Measurements from ENCODE around the gene PCDHGB2. TPM values are rescaled to one million over a fixed set of nuclear protein-coding genes. Genes with fewer than 3 reads are reported as not detected.
A peak's percentile ranks its signal among the peaks of the same experiment; 100 is the strongest.

PCDHGB2 gene
- total RNA-seq, 4 donors from 2014 or later: 9.2 to 14.0 (median 10.4) TPM

- H3K4me1 ChIP-seq: no peaks in the 10 kb centered on the region
- H3K27ac ChIP-seq: no peak overlapping the region
- 37 to 42% methylated on average over 15 of the region's 15 CpGs for WGBS, 2 donors
- H3K4me3 ChIP-seq: no peak overlapping the region
- DNase-seq (ENCODE audit: low spot score in 2 of 2): no peak
- no peaks in the 10 kb centered on the region for H3K27me3 ChIP-seq
- H3K36me3 ChIP-seq: peaks cover 0 to 45% (median 0%) of the 10 kb centered on the region in 3 donors
- H3K9me3 ChIP-seq: peaks cover 0 to 99% (median 52%) of the 10 kb centered on the region in 4 donors
- TF ChIP-seq EP300 (IDR thresholded peaks at IDR 0.05): no peak
- no peak for TF ChIP-seq CTCF (IDR thresholded peaks at IDR 0.05)
- no peak for TF ChIP-seq POLR2A (IDR thresholded peaks at IDR 0.05)
These were observed 891 bp downstream of the PCDHGB2 start for GRCh38 chr5:141360685-141361084.

- Histone ChIP-seq H3K9me3 (peaks cover 0 to 99% (median 54%) of the 10 kb centered on the region in 4 donors), H3K27ac (no peak overlapping the region), H3K27me3 (no peaks in the 10 kb centered on the region), H3K4me3 (no peak overlapping the region), H3K36me3 (peaks cover 0 to 33% (median 0%) of the 10 kb centered on the region in 3 donors), H3K4me1 (no peaks in the 10 kb centered on the region)
- no peak for DNase-seq (ENCODE audit: low spot score in 2 of 2)
- TF ChIP-seq POLR2A (IDR thresholded peaks at IDR 0.05) (no peak), EP300 (IDR thresholded peaks at IDR 0.05) (no peak), CTCF (IDR thresholded peaks at IDR 0.05) (no peak)
These were observed 2.9 kb downstream of the PCDHGB2 start for GRCh38 chr5:141362719-141363118.

GRCh38 chr5:141363952-141364660, 4.3 kb downstream of the PCDHGB2 start, which contains the start of gene PCDHGA5:
TSS of gene PCDHGA5 (plus strand) at chr5:141364162. CDS start at chr5:141364331, 169 bp downstream.
- H3K27me3 ChIP-seq: no peaks in the 10 kb centered on the region
- H3K9me3 ChIP-seq: peaks cover 0 to 99% (median 47%) of the 10 kb centered on the region in 4 donors
- no peaks in the 10 kb centered on the region for H3K4me1 ChIP-seq
- TF ChIP-seq POLR2A (IDR thresholded peaks at IDR 0.05): no peak
- TF ChIP-seq EP300 (IDR thresholded peaks at IDR 0.05): no peak
- no peak for TF ChIP-seq CTCF (IDR thresholded peaks at IDR 0.05)
- no peak within 1 kb of the TSS for H3K27ac ChIP-seq
- H3K36me3 ChIP-seq: peaks cover 0 to 29% (median 0%) of the 10 kb centered on the region in 3 donors
- DNase-seq (ENCODE audit: low spot score in 2 of 2): no peak
- WGBS, 2 donors: 19 to 22% methylated on average over 34 of the region's 34 CpGs
- peak within 1 kb of the TSS in 1 of 4 donors; percentile 20 for H3K4me3 ChIP-seq

- Histone ChIP-seq H3K9me3 (peaks cover 0 to 99% (median 45%) of the 10 kb centered on the region in 4 donors), H3K36me3 (peaks cover 0 to 25% (median 0%) of the 10 kb centered on the region in 3 donors), H3K27me3 (no peaks in the 10 kb centered on the region), H3K27ac (no peak overlapping the region), H3K4me1 (no peaks in the 10 kb centered on the region), H3K4me3 (no peak overlapping the region)
- TF ChIP-seq POLR2A (IDR thresholded peaks at IDR 0.05) (no peak), CTCF (IDR thresholded peaks at IDR 0.05) (no peak), EP300 (IDR thresholded peaks at IDR 0.05) (no peak)
- 39 to 43% methylated on average over 35 to 46 of the region's 46 CpGs for WGBS, 2 donors
- no peak for DNase-seq (ENCODE audit: low spot score in 2 of 2)
These were observed 6.5 kb downstream of the PCDHGB2 start for GRCh38 chr5:141366016-141366896.

Measured in tibial nerve (tissue), 4 donors.